Measurements from ENCODE around the gene CCNQ. TPM values are rescaled to one million over a fixed set of nuclear protein-coding genes. Genes with fewer than 3 reads are reported as not detected.
A peak's percentile ranks its signal among the peaks of the same experiment; 100 is the strongest.

The CCNQ gene
- total RNA-seq, 4 donors from 2014 or later, result 30.7 to 57.7 (median 51.4) TPM

GRCh38 chrX:153636716-153637115 is 37.8 kb upstream of the CCNQ start:
- H3K9me3 ChIP-seq, result no peaks in the 10 kb centered on the region
- TF ChIP-seq POLR2AphosphoS5 (IDR thresholded peaks at IDR 0.05) (no peak), CTCF (IDR thresholded peaks at IDR 0.05) (no peak), EP300 (IDR thresholded peaks at IDR 0.05) (no peak), POLR2A (IDR thresholded peaks at IDR 0.05) (no peak)
- peaks cover 0 to 1% (median 0%) of the 10 kb centered on the region in 3 donors for H3K4me1 ChIP-seq
- peaks cover 12% of the 10 kb centered on the region for H3K27me3 ChIP-seq
- H3K4me3 ChIP-seq, result no peak overlapping the region
- no peaks in the 10 kb centered on the region for H3K36me3 ChIP-seq
- no peak for ATAC-seq
- no CpG with 5 or more reads among the region's 5 CpGs for WGBS, 2 donors (ENCODE audit: low coverage in 1 of 2)
- no peak overlapping the region for H3K27ac ChIP-seq

DNA sequence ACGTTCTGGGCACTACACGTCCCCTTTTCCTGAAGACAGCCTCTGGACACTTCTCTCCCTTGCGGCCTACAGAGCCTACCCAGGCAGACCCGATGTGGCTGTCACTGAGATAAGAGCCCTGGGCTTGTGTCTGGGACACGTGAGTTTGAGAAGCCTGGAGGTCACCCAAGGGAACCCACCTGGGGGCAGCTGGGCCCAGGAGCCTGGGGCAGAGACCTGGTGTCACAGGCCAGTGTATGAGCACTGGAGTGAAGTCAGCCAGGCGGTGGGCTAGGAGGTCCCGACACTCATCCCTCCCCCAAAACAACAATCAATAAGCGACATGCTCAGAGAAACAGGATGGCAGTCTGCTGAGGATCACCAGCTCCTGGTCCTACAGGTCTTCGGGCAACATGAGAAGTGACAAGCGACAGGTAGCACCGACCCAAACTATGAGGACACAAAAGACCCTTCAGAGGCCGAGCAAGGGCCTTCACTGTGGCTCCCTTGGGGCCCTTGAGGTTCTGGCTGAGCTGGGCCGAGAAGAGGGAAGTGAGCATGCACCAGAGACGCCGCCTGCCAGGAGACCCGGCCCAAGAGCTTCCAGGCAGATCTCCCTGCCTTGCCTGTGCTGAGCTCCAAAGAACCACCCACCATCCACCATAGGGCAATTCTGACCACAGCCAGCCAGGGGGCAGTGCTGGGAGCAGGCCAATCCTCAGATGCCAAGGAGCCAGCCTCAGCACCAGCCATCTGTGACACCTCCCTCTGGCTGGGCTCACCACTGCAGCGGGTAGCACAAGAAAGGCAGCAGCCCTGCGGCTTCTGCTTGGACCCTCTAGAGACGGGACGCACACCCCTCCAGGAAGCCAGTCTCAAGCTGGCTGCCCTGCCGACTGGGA is 37.1 kb upstream of the CCNQ start:
- no peak for ATAC-seq
- peaks cover 5% of the 10 kb centered on the region for H3K27me3 ChIP-seq
- no peak overlapping the region for H3K27ac ChIP-seq
- H3K36me3 ChIP-seq, result no peaks in the 10 kb centered on the region
- no peaks in the 10 kb centered on the region for H3K4me1 ChIP-seq
- no peak overlapping the region for H3K4me3 ChIP-seq
- WGBS, 2 donors (ENCODE audit: low coverage in 1 of 2), result 80% methylated on average over 2 of the region's 21 CpGs; no CpG with 5 or more reads in 1 of the 2 donors
- peak in 1 of 4 experiments; percentile 16 for TF ChIP-seq CTCF (IDR thresholded peaks at IDR 0.05)
- no peak for TF ChIP-seq EP300 (IDR thresholded peaks at IDR 0.05)
- H3K9me3 ChIP-seq, result no peaks in the 10 kb centered on the region

DNA sequence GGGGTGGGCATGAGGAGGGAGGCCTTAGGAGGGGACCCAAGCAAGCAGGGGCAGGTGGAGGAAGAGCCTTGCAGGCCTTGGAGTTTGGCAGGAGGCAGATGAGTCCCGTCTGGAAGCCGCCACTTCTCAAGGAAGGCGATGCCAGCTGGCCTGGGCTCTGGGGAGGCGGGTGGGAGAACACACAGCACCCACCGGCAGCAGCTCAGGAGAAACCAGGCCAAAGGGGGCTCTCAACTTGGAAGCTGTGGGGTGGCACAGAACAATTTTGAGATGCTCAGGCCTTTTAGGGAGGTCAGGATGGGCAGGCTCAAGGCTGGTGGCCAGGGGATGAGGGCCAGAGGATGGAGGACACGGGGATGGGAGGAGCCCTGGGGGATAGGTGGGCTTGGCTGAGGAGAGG is 36.4 kb upstream of the CCNQ start:
- Histone ChIP-seq H3K9me3 (no peaks in the 10 kb centered on the region), H3K27ac (no peak overlapping the region), H3K4me3 (no peak overlapping the region), H3K27me3 (no peaks in the 10 kb centered on the region), H3K4me1 (no peaks in the 10 kb centered on the region), H3K36me3 (no peaks in the 10 kb centered on the region)
- no peak for ATAC-seq
- 83 to 100% methylated on average over 1 to 3 of the region's 6 CpGs for WGBS, 2 donors (ENCODE audit: low coverage in 1 of 2)
- TF ChIP-seq CTCF (IDR thresholded peaks at IDR 0.05), result no peak
- no peak for TF ChIP-seq POLR2AphosphoS5 (IDR thresholded peaks at IDR 0.05)
- TF ChIP-seq EP300 (IDR thresholded peaks at IDR 0.05), result no peak
- no peak for TF ChIP-seq POLR2A (IDR thresholded peaks at IDR 0.05)

GRCh38 chrX:153634832-153635231 is 35.9 kb upstream of the CCNQ start:
- Histone ChIP-seq H3K36me3 (no peaks in the 10 kb centered on the region), H3K4me1 (no peaks in the 10 kb centered on the region), H3K27ac (no peak overlapping the region), H3K27me3 (no peaks in the 10 kb centered on the region), H3K4me3 (no peak overlapping the region), H3K9me3 (no peaks in the 10 kb centered on the region)
- 69 to 73% methylated on average over 7 of the region's 15 CpGs for WGBS, 2 donors (ENCODE audit: low coverage in 1 of 2)
- no peak for ATAC-seq
- TF ChIP-seq POLR2AphosphoS5 (IDR thresholded peaks at IDR 0.05) (no peak), CTCF (IDR thresholded peaks at IDR 0.05) (no peak), EP300 (IDR thresholded peaks at IDR 0.05) (no peak), POLR2A (IDR thresholded peaks at IDR 0.05) (no peak)

- WGBS, 2 donors (ENCODE audit: low coverage in 1 of 2), result no CpG with 5 or more reads among the region's 9 CpGs
- H3K9me3 ChIP-seq, result no peaks in the 10 kb centered on the region
These were observed 35.3 kb upstream of the CCNQ start for GRCh38 chrX:153634236-153634635.

More at GRCh38 chrX:153634236-153634635, 35.3 kb upstream of the CCNQ start:
- Histone ChIP-seq H3K36me3 (no peaks in the 10 kb centered on the region), H3K4me3 (no peak overlapping the region), H3K27me3 (no peaks in the 10 kb centered on the region), H3K27ac (no peak overlapping the region), H3K4me1 (no peaks in the 10 kb centered on the region)
- ATAC-seq, result no peak
- TF ChIP-seq EP300 (IDR thresholded peaks at IDR 0.05) (no peak), CTCF (IDR thresholded peaks at IDR 0.05) (no peak), POLR2AphosphoS5 (IDR thresholded peaks at IDR 0.05) (no peak), POLR2A (IDR thresholded peaks at IDR 0.05) (no peak)

All from gastroesophageal sphincter (tissue), 4 donors.